H1 (cell line): ENCODE measurements around the gene PTPN12. TPM values are rescaled to one million over a fixed set of nuclear protein-coding genes. Genes with fewer than 3 reads are reported as not detected.

Experiments
- CTCF ChIA-PET: fragments of 300-600 bp; sonication (Branson Sonifier 250); formaldehyde crosslinking; loops from one replicate; lab custom pipeline; 2021; ENCODE audit not compliant: partially characterized antibody; lab: Charles Lee
- POLR2A ChIA-PET: fragments of 300-600 bp; sonication (Branson Sonifier 250); formaldehyde crosslinking; loops from one replicate; lab custom pipeline; 2021; ENCODE audit warnings: inconsistent platforms; ENCODE audit not compliant: partially characterized antibody; lab: Charles Lee
- DNase-seq, 2 experiments: peaks; one replicate each; pipeline versions ENCODE4 v3.0.0 to v3.0.0-alpha.2; 2010 to 2022; ENCODE audit warnings: low spot score in 2 of 2, low read depth in 1 of 2, mixed read lengths in 1 of 2
- FAIRE-seq: peaks from 2 replicates; lab custom pipeline; 2011; peaks lifted over from hg19 to GRCh38; lab: Jason Lieb, UNC
- H2AFZ ChIP-seq: 2 replicates; pipeline ENCODE4 v1.8.1; 2012; ENCODE audit warnings: low read length, inconsistent platforms
- H2AK5ac ChIP-seq: 2 replicates; pipeline ENCODE4 v1.6.1; 2013; ENCODE audit warnings: low read depth, low read length
- H2BK120ac ChIP-seq: replicated peaks from 2 replicates; pipeline ENCODE3; 2013; ENCODE audit warnings: low read depth, low read length, inconsistent platforms
- H2BK12ac ChIP-seq: 2 replicates; pipeline ENCODE4 v1.6.1; 2013; ENCODE audit warnings: low read depth, low read length
- H2BK15ac ChIP-seq: 2 replicates; pipeline ENCODE4 v1.6.1; 2013; ENCODE audit warnings: low read length
- H2BK20ac ChIP-seq: 2 replicates; pipeline ENCODE4 v1.6.1; 2013; ENCODE audit warnings: low read length
- H2BK5ac ChIP-seq: 2 replicates; pipeline ENCODE4 v1.6.1; 2013; ENCODE audit warnings: low read depth, low read length
- H3K14ac ChIP-seq: 2 replicates; pipeline ENCODE4 v1.6.1; 2013; ENCODE audit warnings: inconsistent platforms; ENCODE audit not compliant: insufficient read length
- H3K18ac ChIP-seq: 2 replicates; pipeline ENCODE4 v1.6.1; 2013; ENCODE audit warnings: low read length; ENCODE audit errors: extremely low read depth
- H3K23ac ChIP-seq: 2 replicates; pipeline ENCODE4 v1.6.1; 2013; ENCODE audit warnings: inconsistent platforms; ENCODE audit not compliant: insufficient read length
- H3K23me2 ChIP-seq: 2 replicates; pipeline ENCODE4 v1.6.1; 2013; ENCODE audit warnings: low read depth, low read length
- H3K27ac ChIP-seq: 2 replicates; pipeline ENCODE4 v1.6.1; 2011; ENCODE audit warnings: low read depth, low read length, inconsistent platforms
- H3K27me3 ChIP-seq, 4 experiments: replicated peaks in 1 of 4; 1 replicate in 1 of 4; 2 replicates in 3 of 4; pipeline versions ENCODE4 v1.6.1 to v1.8.1; 2011 to 2013; ENCODE audit warnings: low read length in 3 of 4, mild to moderate bottlenecking in 3 of 4, inconsistent platforms in 2 of 4, mixed read lengths in 2 of 4, moderate library complexity in 1 of 4; ENCODE audit not compliant: control insufficient read depth in 3 of 4, insufficient read depth in 3 of 4; ENCODE audit errors: extremely low read depth in 1 of 4
- H3K36me3 ChIP-seq, 4 experiments: 2 replicates each; pipeline versions ENCODE4 v1.6.1 to v1.8.1; 2011 to 2013; ENCODE audit warnings: mild to moderate bottlenecking in 4 of 4, low read length in 3 of 4, moderate library complexity in 2 of 4, control low read depth in 1 of 4, inconsistent platforms in 1 of 4; ENCODE audit not compliant: insufficient read depth in 4 of 4, control insufficient read depth in 2 of 4
- H3K4ac ChIP-seq: replicated peaks from 2 replicates; pipeline ENCODE3; 2013; ENCODE audit warnings: low read length, low read depth, mixed read lengths, inconsistent platforms; ENCODE audit not compliant: insufficient read length
- H3K4me1 ChIP-seq, 4 experiments: replicated peaks in 1 of 4; 1 replicate in 1 of 4; 2 replicates in 3 of 4; pipeline versions ENCODE4 v1.6.1 to v1.8.1; 2011 to 2013; ENCODE audit warnings: low read length in 3 of 4, inconsistent platforms in 2 of 4, mixed read lengths in 1 of 4; ENCODE audit not compliant: insufficient read depth in 4 of 4, control insufficient read depth in 3 of 4
- H3K4me2 ChIP-seq, 2 experiments: 2 replicates each; pipeline versions ENCODE4 v1.6.1 to v1.8.1; 2011 to 2013; ENCODE audit warnings: low read depth in 2 of 2, low read length in 2 of 2, control low read depth in 1 of 2, inconsistent platforms in 1 of 2, mild to moderate bottlenecking in 1 of 2; ENCODE audit not compliant: insufficient read depth in 1 of 2
- H3K4me3 ChIP-seq, 4 experiments: fragments of 200-600, 300-600 bp in 1 of 4; sonication (generic), shearing (Covaris generic), sonication (Bioruptor Twin) in 1 of 4; 2 replicates each; pipeline versions ENCODE4 v1.5.1 to v1.8.1; 2011 to 2016; ENCODE audit warnings: low read length in 4 of 4, low read depth in 3 of 4, control low read depth in 2 of 4, inconsistent platforms in 2 of 4, mild to moderate bottlenecking in 2 of 4, mixed read lengths in 1 of 4, moderate library complexity in 1 of 4; ENCODE audit not compliant: insufficient read depth in 2 of 4; ENCODE audit errors: extremely low read depth in 1 of 4
- H3K56ac ChIP-seq: replicated peaks from 2 replicates; pipeline ENCODE3; 2013; ENCODE audit warnings: low read depth, mild to moderate bottlenecking, mixed read lengths, low read length, inconsistent platforms; ENCODE audit not compliant: insufficient read length
- H3K79me1 ChIP-seq: 2 replicates; pipeline ENCODE4 v1.6.1; 2013; ENCODE audit warnings: low read depth, low read length, control low read depth
- H3K79me2 ChIP-seq, 2 experiments: 2 replicates each; pipeline versions ENCODE4 v1.6.1 to v1.8.1; 2012 to 2013; ENCODE audit warnings: low read length in 2 of 2, mild to moderate bottlenecking in 2 of 2, inconsistent platforms in 1 of 2; ENCODE audit not compliant: insufficient read depth in 2 of 2, control insufficient read depth in 1 of 2
- H3K9ac ChIP-seq, 4 experiments: replicated peaks in 1 of 4; 1 replicate in 1 of 4; 2 replicates in 3 of 4; pipeline versions ENCODE4 v1.6.1 to v1.8.1; 2011 to 2013; ENCODE audit warnings: low read depth in 3 of 4, low read length in 3 of 4, control low read depth in 2 of 4, mild to moderate bottlenecking in 2 of 4, moderate library complexity in 2 of 4, inconsistent platforms in 1 of 4; ENCODE audit errors: extremely low read depth in 1 of 4
- H3K9me3 ChIP-seq, 2 experiments: 2 replicates each; pipeline versions ENCODE4 v1.6.1 to v1.8.1; 2012 to 2013; ENCODE audit warnings: mild to moderate bottlenecking in 2 of 2, moderate library complexity in 2 of 2, control low read depth in 1 of 2, inconsistent platforms in 1 of 2, low read depth in 1 of 2, low read length in 1 of 2, mixed read lengths in 1 of 2; ENCODE audit not compliant: insufficient read depth in 2 of 2
- H4K20me1 ChIP-seq, 2 experiments: replicated peaks in 1 of 2; 2 replicates each; pipeline versions ENCODE3 to v1.8.1; 2011 to 2013; ENCODE audit warnings: inconsistent platforms in 2 of 2, low read length in 2 of 2, mild to moderate bottlenecking in 1 of 2; ENCODE audit not compliant: insufficient read depth in 2 of 2, control insufficient read depth in 1 of 2
- H4K5ac ChIP-seq: 2 replicates; pipeline ENCODE4 v1.6.1; 2013; ENCODE audit warnings: low read length, low read depth, mixed read lengths, inconsistent platforms; ENCODE audit not compliant: insufficient read length
- H4K8ac ChIP-seq: 2 replicates; pipeline ENCODE4 v1.8.0; 2013; ENCODE audit warnings: mild to moderate bottlenecking, moderate library complexity, low read length, inconsistent platforms; ENCODE audit not compliant: insufficient read depth; ENCODE audit errors: extremely low read depth
- H4K91ac ChIP-seq: replicated peaks from 2 replicates; pipeline ENCODE3; 2013; ENCODE audit warnings: low read length, mixed read lengths, inconsistent platforms; ENCODE audit not compliant: insufficient read length
- HDAC2 ChIP-seq, 2 experiments: fragments of 300-600 bp in 1 of 2; sonication (generic) in 1 of 2; IDR thresholded peaks; 2 replicates each; pipeline ENCODE4 v1.6.1; 2011 to 2012; ENCODE audit warnings: low read depth in 2 of 2, low read length in 2 of 2, mild to moderate bottlenecking in 2 of 2, moderate library complexity in 2 of 2, borderline replicate concordance in 1 of 2, inconsistent platforms in 1 of 2
- JUN ChIP-seq: IDR thresholded peaks from 2 replicates; pipeline ENCODE4 v1.6.1; 2011; ENCODE audit warnings: low read depth, mild to moderate bottlenecking, improper control_type of control experiment, low read length
- SIN3A ChIP-seq, 2 experiments: IDR thresholded peaks in 1 of 2; conservative IDR thresholded peaks in 1 of 2; 2 replicates each; pipeline ENCODE4 v1.6.1; 2011 to 2012; ENCODE audit warnings: low read length in 2 of 2, improper control_type of control experiment in 1 of 2, low read depth in 1 of 2, mild to moderate bottlenecking in 1 of 2
- polyA plus RNA-seq, 7 experiments: library from polyadenylated mRNA; depleted of rRNA in 3 of 7; stranded (reverse) in 5 of 7; unstranded in 2 of 7; fragments of >200 nt in 5 of 7; fragments of 200-250 nt in 2 of 7; gene quantifications; 1 replicate in 5 of 7; 2 replicates in 1 of 7; 4 replicates in 1 of 7; pipeline versions ENCODE4 v1.2.1 to v1.2.3, GENCODE V29; 2011 to 2013; ENCODE audit warnings: missing spikeins in 2 of 7, mixed read lengths in 2 of 7
- total RNA-seq: library from RNA; stranded (reverse); fragmentation: NEBNext Ultra II Directional; extraction: Animal tissue kit (Norgen Biotek cat#: 25700); gene quantifications from 2 replicates; pipeline ENCODE4 v1.2.1, GENCODE V29; 2021

The PTPN12 gene
- total and polyA plus RNA-seq, 2 of the 8 experiments (the other 6 are each of a cell fraction or from before 2014, with no cell fraction given) = 39.7 to 132 TPM

DNA sequence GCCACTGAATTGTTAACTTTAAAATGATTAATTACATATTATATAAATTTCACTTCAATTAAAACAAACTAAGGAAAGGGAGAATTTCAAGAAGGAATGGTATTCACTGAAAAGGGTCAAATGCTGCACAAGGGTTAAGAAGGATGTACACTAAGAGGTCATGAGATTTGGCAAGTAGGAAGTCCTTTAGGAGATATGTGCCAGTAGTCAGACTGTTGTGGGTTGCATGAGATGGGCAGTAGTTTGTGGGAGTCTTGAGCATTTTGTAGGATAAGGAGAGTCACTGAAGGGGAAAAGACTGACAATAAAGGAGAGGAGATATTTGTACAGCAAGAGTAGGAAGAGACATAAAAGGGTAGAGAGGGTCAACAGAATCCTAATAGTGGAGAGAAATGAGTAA is 12.4 kb upstream of the PTPN12 start:
- no peaks in the 10 kb centered on the region for H3K79me1 ChIP-seq
- no peak overlapping the region for H3K27ac ChIP-seq
- H3K18ac ChIP-seq = no peak overlapping the region
- H3K23me2 ChIP-seq = no peaks in the 10 kb centered on the region
- H4K20me1 ChIP-seq = no peaks in the 10 kb centered on the region
- H2AK5ac ChIP-seq = no peak overlapping the region
- H4K5ac ChIP-seq = no peak overlapping the region
- no peak overlapping the region for H3K14ac ChIP-seq
- no peak overlapping the region for H3K56ac ChIP-seq
- no peak for TF ChIP-seq SIN3A (conservative IDR thresholded peaks at IDR 0.05 in 1 of 2, IDR thresholded peaks at IDR 0.05 in 1 of 2; ENCODE audit: low read depth in 1 of 2, low read length in 2 of 2)
- no peak for TF ChIP-seq JUN
- TF ChIP-seq HDAC2 (IDR thresholded peaks at IDR 0.05; ENCODE audit: borderline replicate concordance in 1 of 2, low read depth in 2 of 2, low read length in 2 of 2) = no peak
- TF ChIP-seq, all 59 proteins: peak for 0
- Histone ChIP-seq H4K8ac (no peak overlapping the region), H2BK12ac (no peak overlapping the region), H2BK15ac (no peak overlapping the region), H3K36me3 (no peaks in the 10 kb centered on the region), H2BK20ac (no peak overlapping the region), H4K91ac (no peak overlapping the region), H3K27me3 (no peaks in the 10 kb centered on the region), H2BK5ac (no peak overlapping the region), H3K4me3 (no peak overlapping the region), H3K4ac (no peak overlapping the region), H2AFZ (no peak overlapping the region), H3K9me3 (no peaks in the 10 kb centered on the region), H3K23ac (no peak overlapping the region), H3K9ac (no peak overlapping the region), H2BK120ac (no peak overlapping the region), H3K4me1 (no peaks in the 10 kb centered on the region), H3K79me2 (no peaks in the 10 kb centered on the region), H3K4me2 (no peak overlapping the region)
- no peak for DNase-seq
- FAIRE-seq = no peak
- ChIA-PET CTCF (no interaction called here), POLR2A (no interaction called here)
